ENCODE data around the gene CNTN4. TPM values are rescaled to one million over a fixed set of nuclear protein-coding genes. Genes with fewer than 3 reads are reported as not detected.

Gene CNTN4
- total and polyA plus RNA-seq, 10 donors: 0.20 to 4.3 (median 1.5) TPM

DNA sequence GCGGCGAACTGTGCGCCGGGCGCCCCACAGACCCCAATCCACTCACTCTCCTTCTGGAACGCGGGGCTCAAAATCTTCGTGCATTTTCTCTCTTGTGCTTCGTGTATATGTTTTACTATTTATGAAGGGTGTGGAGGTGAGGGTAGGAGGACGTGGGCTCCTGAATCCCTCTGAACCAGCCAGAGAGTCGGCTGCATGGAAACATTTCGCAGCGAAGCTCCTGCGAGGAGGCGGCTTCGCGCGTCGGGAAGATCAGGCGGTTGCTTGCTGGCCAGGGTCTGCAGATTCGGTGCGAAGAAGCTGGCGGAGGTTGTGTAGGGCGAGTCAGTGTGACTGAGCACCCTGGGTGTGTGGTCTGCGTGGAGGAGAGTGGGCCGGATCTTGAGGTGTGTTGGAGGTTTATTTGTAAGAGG, 1.1 kb downstream of the CNTN4 start:
- DNase-seq: no peak
- no peaks in the 10 kb centered on the region for H3K36me3 ChIP-seq
- H3K9me3 ChIP-seq: no peaks in the 10 kb centered on the region
- 5 to 11% (median 7%) methylated on average over 22 to 26 of the region's 26 CpGs for WGBS, 5 donors
- intact Hi-C loops (cut with DNase I; ENCODE audit: low total_unique reads): no loop called here
- no peak for TF ChIP-seq POLR2A (IDR thresholded peaks at IDR 0.05)
- TF ChIP-seq POLR2AphosphoS5 (IDR thresholded peaks at IDR 0.05): no peak
- TF ChIP-seq, protein P1, sequence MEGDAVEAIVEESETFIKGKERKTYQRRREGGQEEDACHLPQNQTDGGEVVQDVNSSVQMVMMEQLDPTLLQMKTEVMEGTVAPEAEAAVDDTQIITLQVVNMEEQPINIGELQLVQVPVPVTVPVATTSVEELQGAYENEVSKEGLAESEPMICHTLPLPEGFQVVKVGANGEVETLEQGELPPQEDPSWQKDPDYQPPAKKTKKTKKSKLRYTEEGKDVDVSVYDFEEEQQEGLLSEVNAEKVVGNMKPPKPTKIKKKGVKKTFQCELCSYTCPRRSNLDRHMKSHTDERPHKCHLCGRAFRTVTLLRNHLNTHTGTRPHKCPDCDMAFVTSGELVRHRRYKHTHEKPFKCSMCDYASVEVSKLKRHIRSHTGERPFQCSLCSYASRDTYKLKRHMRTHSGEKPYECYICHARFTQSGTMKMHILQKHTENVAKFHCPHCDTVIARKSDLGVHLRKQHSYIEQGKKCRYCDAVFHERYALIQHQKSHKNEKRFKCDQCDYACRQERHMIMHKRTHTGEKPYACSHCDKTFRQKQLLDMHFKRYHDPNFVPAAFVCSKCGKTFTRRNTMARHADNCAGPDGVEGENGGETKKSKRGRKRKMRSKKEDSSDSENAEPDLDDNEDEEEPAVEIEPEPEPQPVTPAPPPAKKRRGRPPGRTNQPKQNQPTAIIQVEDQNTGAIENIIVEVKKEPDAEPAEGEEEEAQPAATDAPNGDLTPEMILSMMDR (IDR thresholded peaks at IDR 0.05 in 8 of 11, conservative IDR thresholded peaks at IDR 0.05 in 3 of 11): no peak
- peaks cover 0 to 71% (median 29%) of the 10 kb centered on the region in 7 donors for H3K27me3 ChIP-seq (replicated peaks in 1 of 7)
- no peak overlapping the region for H3K27ac ChIP-seq
- peaks cover 0 to 24% (median 10%) of the 10 kb centered on the region in 6 donors for H3K4me1 ChIP-seq
- H3K4me3 ChIP-seq: peak overlapping the region in 4 of 8 donors; percentile 35 to 64 (median 39)

- Histone ChIP-seq H3K27me3 (replicated peaks in 1 of 7) (peaks cover 0 to 7% (median 0%) of the 10 kb centered on the region in 7 donors), H3K4me1 (no peaks in the 10 kb centered on the region), H3K9me3 (peaks cover 0 to 17% (median 8%) of the 10 kb centered on the region in 8 donors), H3K4me3 (no peak overlapping the region), H3K36me3 (no peaks in the 10 kb centered on the region), H3K27ac (no peak overlapping the region)
- WGBS, 5 donors: 60 to 79% (median 64%) methylated on average over 6 of the region's 6 CpGs
- DNase-seq: no peak
- TF ChIP-seq, protein P1 (IDR thresholded peaks at IDR 0.05 in 8 of 11, conservative IDR thresholded peaks at IDR 0.05 in 3 of 11): no peak
- TF ChIP-seq POLR2AphosphoS5 (IDR thresholded peaks at IDR 0.05): no peak
- no peak for TF ChIP-seq POLR2A (IDR thresholded peaks at IDR 0.05)
- intact Hi-C loops (cut with DNase I; ENCODE audit: low total_unique reads): no loop called here
These were observed 7.8 kb downstream of the CNTN4 start for GRCh38 chr3:2106438-2106837.

DNA sequence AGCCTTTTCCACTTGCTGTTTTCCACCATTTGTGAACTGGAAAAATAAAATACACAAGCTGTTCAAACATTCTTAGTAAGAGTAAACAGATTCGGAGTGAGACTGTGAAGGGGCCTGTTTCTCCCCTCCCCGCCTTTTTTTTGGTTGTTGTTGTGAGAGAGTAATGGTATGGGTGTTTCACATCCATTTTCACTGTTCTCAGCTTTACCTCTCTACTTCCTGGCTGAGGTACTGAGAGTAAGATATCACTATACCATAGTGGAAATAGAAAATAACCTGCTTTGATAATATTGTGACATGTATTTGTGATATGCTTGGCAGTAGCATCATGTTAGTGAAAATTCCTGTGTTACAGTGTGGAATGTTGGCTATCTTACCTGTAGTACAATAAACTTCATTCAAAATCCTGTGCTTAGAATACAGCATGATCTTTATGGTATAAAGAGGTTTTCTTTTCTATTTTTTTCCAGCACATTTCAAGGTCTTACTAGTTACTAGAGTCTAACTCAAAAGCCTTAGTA, 12.0 kb downstream of the CNTN4 start:
- intact Hi-C loops (cut with DNase I; ENCODE audit: low total_unique reads): no loop called here
- Histone ChIP-seq H3K27me3 (replicated peaks in 1 of 7) (no peaks in the 10 kb centered on the region), H3K4me3 (no peak overlapping the region), H3K36me3 (no peaks in the 10 kb centered on the region), H3K4me1 (no peaks in the 10 kb centered on the region), H3K27ac (no peak overlapping the region), H3K9me3 (peaks cover 0 to 16% (median 8%) of the 10 kb centered on the region in 8 donors)
- DNase-seq: no peak
- 64 to 80% (median 66%) methylated on average over 2 of the region's 2 CpGs for WGBS, 5 donors
- TF ChIP-seq, protein P1 (IDR thresholded peaks at IDR 0.05 in 8 of 11, conservative IDR thresholded peaks at IDR 0.05 in 3 of 11): no peak

GRCh38 chr3:2114617-2115275, 16.1 kb downstream of the CNTN4 start:
- H3K36me3 ChIP-seq: no peaks in the 10 kb centered on the region
- no peak for DNase-seq
- H3K9me3 ChIP-seq: no peaks in the 10 kb centered on the region
- 76 to 85% (median 78%) methylated on average over 3 of the region's 3 CpGs for WGBS, 5 donors
- intact Hi-C loops (cut with DNase I; ENCODE audit: low total_unique reads): no loop called here
- H3K4me1 ChIP-seq: no peaks in the 10 kb centered on the region
- no peaks in the 10 kb centered on the region for H3K27me3 ChIP-seq (replicated peaks in 1 of 7)
- TF ChIP-seq POLR2AphosphoS5 (IDR thresholded peaks at IDR 0.05) (no peak), POLR2A (IDR thresholded peaks at IDR 0.05) (no peak)
- TF ChIP-seq, protein P1 (IDR thresholded peaks at IDR 0.05 in 8 of 11, conservative IDR thresholded peaks at IDR 0.05 in 3 of 11): no peak
- H3K27ac ChIP-seq: no peak overlapping the region
- no peak overlapping the region for H3K4me3 ChIP-seq

All from spleen (tissue), 11 donors.